GM19324 (cell line): Measurements from ENCODE around the gene NSL1.
"Not testable (repeated sequence)": the region's sequence is repeated elsewhere in the genome, so short reads cannot be mapped to it uniquely, and the experiment has no call there.

Source experiments
- ATAC-seq: cut with Tn5 transposase; IDR thresholded peaks from one replicate; pipeline ENCODE4 v1.9.1; 2021; ENCODE audit warnings: mild to moderate bottlenecking, moderate library complexity; ENCODE audit not compliant: unreplicated experiment, low FRiP score

The NSL1 gene

GRCh38 chr1:212752934-212753497 is 38.6 kb downstream of the NSL1 start:
- ATAC-seq = no peak

GRCh38 chr1:212752252-212752933 is 39.2 kb downstream of the NSL1 start:
- no peak for ATAC-seq

- no peak for ATAC-seq
Observed at GRCh38 chr1:212749821-212750535, 41.6 kb downstream of the NSL1 start.

- ATAC-seq = no peak
Observed at GRCh38 chr1:212746546-212746945, 45.0 kb downstream of the NSL1 start.

GRCh38 chr1:212745303-212745702 is 46.3 kb downstream of the NSL1 start:
- ATAC-seq = no peak

GRCh38 chr1:212743901-212744475 is 47.6 kb downstream of the NSL1 start:
- ATAC-seq = no peak

- ATAC-seq = no peak
Observed at GRCh38 chr1:212738330-212738729, 53.2 kb downstream of the NSL1 start.

- ATAC-seq = no peak
Observed at GRCh38 chr1:212737559-212737958, 54.0 kb downstream of the NSL1 start.

GRCh38 chr1:212733109-212733508 is 58.5 kb downstream of the NSL1 start:
- ATAC-seq = no peak

- ATAC-seq = no peak
Observed at GRCh38 chr1:212731630-212732029, 59.9 kb downstream of the NSL1 start.

GRCh38 chr1:212728606-212729005 is 63.0 kb downstream of the NSL1 start:
- ATAC-seq = no peak

GRCh38 chr1:212727386-212728181 is 64.0 kb downstream of the NSL1 start:
- ATAC-seq = no peak

GRCh38 chr1:212724679-212725078 is 66.9 kb downstream of the NSL1 start:
- not testable (repeated sequence) for ATAC-seq

- ATAC-seq = no peak
Observed at GRCh38 chr1:212722270-212722957, 69.2 kb downstream of the NSL1 start.

- ATAC-seq = no peak
Observed at GRCh38 chr1:212721388-212722247, 70.0 kb downstream of the NSL1 start.

- ATAC-seq = no peak
Observed at GRCh38 chr1:212719633-212720032, 71.9 kb downstream of the NSL1 start.

GRCh38 chr1:212718499-212718898 is 73.1 kb downstream of the NSL1 start:
- ATAC-seq = no peak

- ATAC-seq = no peak
Observed at GRCh38 chr1:212716161-212716560, 75.4 kb downstream of the NSL1 start.

GRCh38 chr1:212713465-212714136 is 78.0 kb downstream of the NSL1 start:
- no peak for ATAC-seq
